ENCODE data around the gene ALOX5AP. TPM values are rescaled to one million over a fixed set of nuclear protein-coding genes. Genes with fewer than 3 reads are reported as not detected.

The ALOX5AP gene
- total and polyA plus RNA-seq, 7 donors, result 2.5 to 12.2 (median 5.2) TPM

DNA sequence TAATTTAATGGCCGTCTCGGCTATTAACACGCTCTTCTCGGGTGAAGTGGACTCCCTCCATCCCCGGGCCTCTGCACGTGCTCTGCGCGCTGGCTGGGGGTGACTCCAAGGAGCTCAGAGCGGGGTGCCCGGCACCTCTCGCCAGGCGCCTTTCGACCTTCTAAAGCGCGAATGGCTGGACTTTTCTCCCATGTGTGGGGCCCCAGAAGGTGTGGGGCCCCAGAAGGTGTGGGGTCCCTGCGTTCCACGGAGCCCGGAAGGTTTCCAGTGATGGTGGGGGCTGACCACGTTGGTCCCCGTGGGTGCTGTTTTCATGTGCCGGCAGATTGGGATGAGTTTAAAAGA, 3.3 kb upstream of the ALOX5AP start:
- no peaks in the 10 kb centered on the region for H3K36me3 ChIP-seq (ENCODE audit: insufficient read depth in 1 of 2, low read depth in 1 of 2)
- ATAC-seq (no peak), DNase-seq (no peak)
- peak overlapping the region; percentile 47 for H3K4me3 ChIP-seq
- WGBS, 3 donors, result 68 to 78% (median 69%) methylated on average over 21 of the region's 21 CpGs
- intact Hi-C loops (cut with DNase I), result no loop called here
- no peak overlapping the region for H3K27ac ChIP-seq
- H3K27me3 ChIP-seq (ENCODE audit: insufficient read depth in 3 of 3, low read length in 2 of 3), result no peaks in the 10 kb centered on the region
- peaks cover 13% of the 10 kb centered on the region for H3K4me1 ChIP-seq
- no peaks in the 10 kb centered on the region for H3K9me3 ChIP-seq
- TF ChIP-seq, protein P1, sequence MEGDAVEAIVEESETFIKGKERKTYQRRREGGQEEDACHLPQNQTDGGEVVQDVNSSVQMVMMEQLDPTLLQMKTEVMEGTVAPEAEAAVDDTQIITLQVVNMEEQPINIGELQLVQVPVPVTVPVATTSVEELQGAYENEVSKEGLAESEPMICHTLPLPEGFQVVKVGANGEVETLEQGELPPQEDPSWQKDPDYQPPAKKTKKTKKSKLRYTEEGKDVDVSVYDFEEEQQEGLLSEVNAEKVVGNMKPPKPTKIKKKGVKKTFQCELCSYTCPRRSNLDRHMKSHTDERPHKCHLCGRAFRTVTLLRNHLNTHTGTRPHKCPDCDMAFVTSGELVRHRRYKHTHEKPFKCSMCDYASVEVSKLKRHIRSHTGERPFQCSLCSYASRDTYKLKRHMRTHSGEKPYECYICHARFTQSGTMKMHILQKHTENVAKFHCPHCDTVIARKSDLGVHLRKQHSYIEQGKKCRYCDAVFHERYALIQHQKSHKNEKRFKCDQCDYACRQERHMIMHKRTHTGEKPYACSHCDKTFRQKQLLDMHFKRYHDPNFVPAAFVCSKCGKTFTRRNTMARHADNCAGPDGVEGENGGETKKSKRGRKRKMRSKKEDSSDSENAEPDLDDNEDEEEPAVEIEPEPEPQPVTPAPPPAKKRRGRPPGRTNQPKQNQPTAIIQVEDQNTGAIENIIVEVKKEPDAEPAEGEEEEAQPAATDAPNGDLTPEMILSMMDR (IDR thresholded peaks at IDR 0.05), result no peak

DNA sequence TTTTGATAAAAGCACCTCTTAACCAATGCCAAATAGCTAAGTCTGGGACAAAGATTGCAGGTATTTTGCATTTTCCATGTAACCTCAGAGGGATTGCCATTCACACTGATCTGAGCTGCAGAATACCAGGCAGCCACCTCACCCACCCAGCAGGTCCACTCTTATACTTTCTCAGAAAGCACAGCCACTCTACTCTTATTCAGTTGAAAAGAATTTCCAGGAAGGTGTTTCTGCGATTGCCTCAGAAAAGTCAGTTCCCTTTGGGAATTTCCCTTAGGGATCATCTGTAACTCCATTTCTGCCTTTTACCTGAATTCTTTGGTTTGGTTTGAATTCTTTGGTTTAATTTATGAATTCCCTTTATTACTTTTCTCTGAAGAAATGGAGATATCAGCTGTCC, 904 bp upstream of the ALOX5AP start:
- peaks cover 6% of the 10 kb centered on the region for H3K4me1 ChIP-seq
- intact Hi-C loops (cut with DNase I), result no loop called here
- 74 to 85% (median 85%) methylated on average over 1 of the region's 1 CpG for WGBS, 3 donors
- no peak overlapping the region for H3K27ac ChIP-seq
- ATAC-seq (no peak), DNase-seq (no peak)
- H3K36me3 ChIP-seq (ENCODE audit: insufficient read depth in 1 of 2, low read depth in 1 of 2), result no peaks in the 10 kb centered on the region
- H3K27me3 ChIP-seq (ENCODE audit: insufficient read depth in 3 of 3, low read length in 2 of 3), result no peaks in the 10 kb centered on the region
- no peak overlapping the region for H3K4me3 ChIP-seq
- H3K9me3 ChIP-seq, result no peaks in the 10 kb centered on the region
- TF ChIP-seq, protein P1 (IDR thresholded peaks at IDR 0.05), result no peak

DNA sequence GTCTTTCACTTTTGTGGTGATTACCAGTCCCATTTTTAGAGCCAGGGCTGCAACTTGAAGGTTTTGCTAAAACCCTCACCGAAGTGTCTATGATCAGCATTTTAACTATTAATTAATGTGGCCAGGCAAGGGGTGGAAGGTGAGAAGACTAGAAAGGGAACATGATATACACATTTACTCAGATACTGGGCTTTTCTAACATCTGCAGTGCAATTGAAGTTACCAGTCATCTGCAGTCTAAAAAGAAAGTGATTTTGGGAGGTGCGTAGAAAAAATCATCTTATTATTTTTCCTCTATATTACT, 481 bp downstream of the ALOX5AP start:
- Histone ChIP-seq H3K9me3 (no peaks in the 10 kb centered on the region), H3K4me1 (no peaks in the 10 kb centered on the region), H3K4me3 (peak overlapping the region; percentile 31), H3K36me3 (ENCODE audit: insufficient read depth in 1 of 2, low read depth in 1 of 2) (no peaks in the 10 kb centered on the region), H3K27me3 (ENCODE audit: insufficient read depth in 3 of 3, low read length in 2 of 3) (no peaks in the 10 kb centered on the region), H3K27ac (no peak overlapping the region)
- TF ChIP-seq, protein P1 (IDR thresholded peaks at IDR 0.05), result no peak
- DNase-seq, result no peak
- ATAC-seq, result no peak
- WGBS, 3 donors, result 87 to 94% (median 88%) methylated on average over 2 of the region's 2 CpGs
- intact Hi-C loops (cut with DNase I), result no loop called here

DNA sequence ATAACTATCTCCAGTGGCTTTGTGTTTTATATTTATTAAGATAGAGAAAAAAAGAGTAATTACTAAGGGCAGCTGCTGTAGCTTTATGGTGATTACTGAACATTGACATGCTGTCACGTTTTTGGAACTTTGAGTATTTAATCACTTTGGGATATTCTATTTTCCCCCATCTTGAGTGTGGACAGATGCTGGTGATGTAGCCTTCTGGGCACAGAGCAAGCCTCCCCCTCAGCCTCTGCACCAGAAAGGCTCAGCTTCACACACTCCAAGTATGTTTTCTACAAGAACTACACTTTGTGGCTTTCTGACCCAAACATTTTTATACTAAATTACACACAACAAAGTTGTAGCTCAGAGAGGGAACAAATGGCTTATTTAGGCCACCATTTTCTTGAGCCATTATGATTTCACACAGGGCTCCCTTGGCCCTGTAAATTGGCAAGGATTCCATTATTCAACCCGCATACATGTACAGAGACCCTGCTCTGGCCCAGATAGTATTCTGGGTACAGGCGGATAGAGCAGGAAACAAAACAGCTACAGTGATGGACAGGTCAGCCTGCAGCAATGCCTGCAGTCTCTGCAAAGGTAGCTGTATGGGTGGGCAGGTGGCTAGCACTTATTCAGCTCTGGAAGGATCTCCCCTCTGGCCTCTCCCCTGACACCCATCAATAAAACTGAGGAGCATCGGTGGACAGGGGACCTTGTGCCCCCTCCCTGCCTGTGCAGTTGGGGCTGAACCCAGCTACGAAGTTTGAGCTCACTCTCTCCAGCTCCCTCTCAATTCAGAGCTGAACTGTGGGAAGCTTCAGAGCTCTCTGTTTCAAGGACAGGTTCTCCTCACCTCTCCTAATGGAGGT, 1.3 kb downstream of the ALOX5AP start:
- no peaks in the 10 kb centered on the region for H3K27me3 ChIP-seq (ENCODE audit: insufficient read depth in 3 of 3, low read length in 2 of 3)
- H3K4me1 ChIP-seq, result no peaks in the 10 kb centered on the region
- no peaks in the 10 kb centered on the region for H3K36me3 ChIP-seq (ENCODE audit: insufficient read depth in 1 of 2, low read depth in 1 of 2)
- intact Hi-C loops (cut with DNase I), result no loop called here
- TF ChIP-seq, protein P1 (IDR thresholded peaks at IDR 0.05), result no peak
- 59 to 75% (median 72%) methylated on average over 5 of the region's 5 CpGs for WGBS, 3 donors
- ATAC-seq (no peak), DNase-seq (no peak)
- no peak overlapping the region for H3K4me3 ChIP-seq
- no peaks in the 10 kb centered on the region for H3K9me3 ChIP-seq
- H3K27ac ChIP-seq, result no peak overlapping the region

All from psoas muscle (tissue), 8 donors.